Measurements from ENCODE around the gene SLTM.

DNA sequence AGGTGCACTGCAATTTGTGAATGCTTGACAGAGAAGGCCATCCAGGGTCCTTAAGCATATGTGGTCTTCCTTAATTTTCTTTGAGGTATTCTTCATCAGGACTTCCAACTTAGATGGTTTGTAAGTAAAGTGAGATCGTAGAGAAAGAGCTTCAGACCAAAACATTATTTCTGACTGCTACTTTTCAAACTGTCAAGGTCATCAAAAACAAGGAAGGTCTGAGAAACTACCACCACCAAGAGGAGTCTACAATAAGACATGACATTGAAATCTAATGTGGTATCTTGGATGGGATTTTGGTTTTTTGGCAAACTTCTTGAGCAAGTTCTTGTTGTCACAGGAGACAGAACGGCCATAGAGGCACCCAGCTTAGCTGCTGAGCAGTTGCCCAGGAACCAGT, 34.0 kb upstream of the SLTM start:
- TF ChIP-seq ZNF837 (tag by site-specific recombination; IDR thresholded peaks at IDR 0.05), result no peak
- TF ChIP-seq, protein P1, sequence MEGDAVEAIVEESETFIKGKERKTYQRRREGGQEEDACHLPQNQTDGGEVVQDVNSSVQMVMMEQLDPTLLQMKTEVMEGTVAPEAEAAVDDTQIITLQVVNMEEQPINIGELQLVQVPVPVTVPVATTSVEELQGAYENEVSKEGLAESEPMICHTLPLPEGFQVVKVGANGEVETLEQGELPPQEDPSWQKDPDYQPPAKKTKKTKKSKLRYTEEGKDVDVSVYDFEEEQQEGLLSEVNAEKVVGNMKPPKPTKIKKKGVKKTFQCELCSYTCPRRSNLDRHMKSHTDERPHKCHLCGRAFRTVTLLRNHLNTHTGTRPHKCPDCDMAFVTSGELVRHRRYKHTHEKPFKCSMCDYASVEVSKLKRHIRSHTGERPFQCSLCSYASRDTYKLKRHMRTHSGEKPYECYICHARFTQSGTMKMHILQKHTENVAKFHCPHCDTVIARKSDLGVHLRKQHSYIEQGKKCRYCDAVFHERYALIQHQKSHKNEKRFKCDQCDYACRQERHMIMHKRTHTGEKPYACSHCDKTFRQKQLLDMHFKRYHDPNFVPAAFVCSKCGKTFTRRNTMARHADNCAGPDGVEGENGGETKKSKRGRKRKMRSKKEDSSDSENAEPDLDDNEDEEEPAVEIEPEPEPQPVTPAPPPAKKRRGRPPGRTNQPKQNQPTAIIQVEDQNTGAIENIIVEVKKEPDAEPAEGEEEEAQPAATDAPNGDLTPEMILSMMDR (tag by site-specific recombination; IDR thresholded peaks at IDR 0.05), result no peak
- TF ChIP-seq HOXA7 (CRISPR knock-in tag; IDR thresholded peaks at IDR 0.05; ENCODE audit: borderline replicate concordance), result no peak
- TF ChIP-seq REPIN1 (tag by site-specific recombination; IDR thresholded peaks at IDR 0.05; ENCODE audit: low read depth), result no peak
- TF ChIP-seq, protein P2, sequence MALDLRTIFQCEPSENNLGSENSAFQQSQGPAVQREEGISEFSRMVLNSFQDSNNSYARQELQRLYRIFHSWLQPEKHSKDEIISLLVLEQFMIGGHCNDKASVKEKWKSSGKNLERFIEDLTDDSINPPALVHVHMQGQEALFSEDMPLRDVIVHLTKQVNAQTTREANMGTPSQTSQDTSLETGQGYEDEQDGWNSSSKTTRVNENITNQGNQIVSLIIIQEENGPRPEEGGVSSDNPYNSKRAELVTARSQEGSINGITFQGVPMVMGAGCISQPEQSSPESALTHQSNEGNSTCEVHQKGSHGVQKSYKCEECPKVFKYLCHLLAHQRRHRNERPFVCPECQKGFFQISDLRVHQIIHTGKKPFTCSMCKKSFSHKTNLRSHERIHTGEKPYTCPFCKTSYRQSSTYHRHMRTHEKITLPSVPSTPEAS (tag by site-specific recombination; IDR thresholded peaks at IDR 0.05), result no peak
- TF ChIP-seq ZSCAN30 (tag by site-specific recombination; IDR thresholded peaks at IDR 0.05), result no peak

Measured in HEK293 (cell line).